ENCODE measurements around the gene PPIG.

GRCh38 chr2:169659320-169659719 lies 75.2 kb downstream of the PPIG start:
- TF ChIP-seq CTCF (IDR thresholded peaks at IDR 0.05): no peak
- TF ChIP-seq POLR2A (IDR thresholded peaks at IDR 0.05): no peak

Data from Peyer's patch (tissue), 4 donors.